AML-193 (cell line): ENCODE data around the gene TNFRSF8.

ENCODE experiments used
- DNase-seq, 2 experiments: peaks; one replicate each; lab custom pipeline; 2025; lab: John Stamatoyannopoulos, UW

TNFRSF8 gene

GRCh38 chr1:12191242-12192032 lies 128.3 kb downstream of the TNFRSF8 start:
- DNase-seq: no peak
